Raji (cell line): ENCODE data around the gene IKZF4.

Experiments
- POLR2A ChIP-seq: IDR thresholded peaks from 2 replicates; pipeline ENCODE4 v1.6.1; 2011; ENCODE audit warnings: low read depth, low read length, control low read depth; ENCODE audit not compliant: insufficient read depth

IKZF4 gene

DNA sequence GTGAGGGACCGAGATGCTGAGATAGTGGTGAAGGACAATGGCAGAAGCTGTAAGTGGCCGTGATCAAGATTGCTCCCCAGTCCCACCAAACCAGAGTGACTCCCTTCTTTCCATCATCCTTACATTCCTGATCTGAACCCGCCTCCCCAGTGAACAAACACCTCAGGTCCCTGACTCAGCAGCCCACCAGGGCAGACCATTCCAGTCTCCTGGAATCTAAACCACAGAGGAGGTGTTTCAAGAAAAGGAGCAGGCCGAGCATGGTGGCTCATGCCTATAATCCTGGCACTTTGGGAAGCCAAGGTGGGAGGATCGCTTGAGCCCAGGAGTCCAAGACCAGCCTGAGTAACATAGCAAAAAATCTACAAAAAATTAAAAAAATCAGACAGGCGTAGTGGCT, 65.8 kb downstream of the IKZF4 start:
- no peak for TF ChIP-seq POLR2A

DNA sequence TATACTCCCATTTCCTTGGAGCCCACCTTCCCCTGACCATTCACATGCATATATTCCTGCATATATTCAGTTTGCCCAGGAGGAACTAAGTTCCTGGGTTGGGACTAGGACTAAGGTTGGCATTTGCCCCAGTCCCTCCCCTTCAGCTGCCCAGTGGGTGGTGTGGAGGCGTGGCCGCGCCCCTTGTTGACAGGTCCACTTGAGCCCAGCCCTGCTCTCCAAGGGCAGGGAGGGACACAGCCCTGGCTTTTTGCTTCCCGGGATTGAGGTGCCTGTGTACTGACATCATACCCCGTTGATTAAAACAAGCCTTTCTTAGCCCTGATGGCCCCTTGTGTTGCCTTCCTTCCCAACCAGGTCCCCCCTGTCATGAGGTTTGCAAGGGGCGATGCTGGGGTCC, 66.4 kb downstream of the IKZF4 start:
- TF ChIP-seq POLR2A: no peak
